Heart right ventricle (tissue), 16 donors: ENCODE measurements around the gene SENP2. TPM values are rescaled to one million over a fixed set of nuclear protein-coding genes. Genes with fewer than 3 reads are reported as not detected.

Experiments used
- ATAC-seq, 8 donors: fragments of 200-7000 bp; cut with Tn5 transposase; one replicate each; pipeline ENCODE4 v1.9.1; 2020; ENCODE audit warnings: mild to moderate bottlenecking in 8 of 8, moderate library complexity in 8 of 8, moderate number of reproducible peaks in 1 of 8
- DNase-seq, 2 donors: peaks; one replicate each; pipeline ENCODE4 v3.0.0-alpha.2; 2020
- H3K27ac ChIP-seq, 10 donors: fragments of 200-600 bp; sonication (generic) in 2 of 10; one replicate each; pipeline versions ENCODE4 v1.5.0 to v1.8.0; 2020 to 2022; ENCODE audit warnings: mild to moderate bottlenecking in 3 of 10
- H3K27me3 ChIP-seq, 7 donors: fragments of 200-600 bp; one replicate each; pipeline ENCODE4 v1.8.0; 2021 to 2022; ENCODE audit warnings: mild to moderate bottlenecking in 2 of 7
- H3K36me3 ChIP-seq, 9 donors: fragments of 200-600 bp; sonication (generic) in 1 of 9; one replicate each; pipeline versions ENCODE4 v1.5.0 to v1.8.0; 2020 to 2022; ENCODE audit warnings: mild to moderate bottlenecking in 2 of 9
- H3K4me1 ChIP-seq, 9 donors: fragments of 200-600 bp; sonication (generic) in 1 of 9; one replicate each; pipeline versions ENCODE4 v1.5.0 to v1.8.0; 2020 to 2022; ENCODE audit warnings: mild to moderate bottlenecking in 4 of 9
- H3K4me3 ChIP-seq, 10 donors: fragments of 200-600 bp; sonication (generic) in 2 of 10; one replicate each; pipeline versions ENCODE4 v1.5.0 to v1.8.0; 2020 to 2022; ENCODE audit warnings: mild to moderate bottlenecking in 7 of 10, moderate library complexity in 2 of 10
- H3K9me3 ChIP-seq, 11 donors: fragments of 200-600 bp in 10 of 11; sonication (generic) in 2 of 11; one replicate each; pipeline versions ENCODE4 v1.5.0 to v1.8.0; 2013 to 2022; ENCODE audit warnings: mild to moderate bottlenecking in 2 of 11, control low read depth in 1 of 11, moderate library complexity in 1 of 11
- CTCF ChIP-seq, 9 donors: fragments of 200-600 bp; sonication (generic) in 2 of 9; IDR thresholded peaks; one replicate each; pipeline versions ENCODE4 v1.5.0 to v1.8.0; 2021 to 2022; ENCODE audit warnings: antibody characterized with exemption in 9 of 9, mild to moderate bottlenecking in 5 of 9, moderate library complexity in 1 of 9
- WGBS, 2 donors: extraction: QIAGEN DNeasy Blood & Tissue Kit; methylation state at CpG; one replicate each; pipeline ENCODE4 v1.1.7; 2013; ENCODE audit warnings: inconsistent platforms in 1 of 2; 5-methylcytosine and 5-hydroxymethylcytosine counted together
- intact Hi-C, 10 donors: fragments of 100-400 bp; cut with DNase I; formaldehyde crosslinking; loops; one replicate each; pipeline versions ENCODE4 v1.11.1 to v1.14.2; 2022
- polyA plus RNA-seq, 2 donors: library from polyadenylated mRNA; stranded (reverse); fragments of 200-250 nt; gene quantifications; one replicate each; pipeline ENCODE4 v1.2.3, GENCODE V29; 2013
- total RNA-seq, 10 donors: library from RNA; stranded (reverse); fragmentation: NEBNext Ultra II Directional in 3 of 10; extraction: Animal tissue kit (Norgen Biotek cat#: 25700) in 3 of 10; gene quantifications; one replicate each; pipeline versions ENCODE4 v1.2.1 to v1.2.4, GENCODE V29; 2021 to 2023
- donor health status: Arrhythmogenic right ventricular cardiomyopathy.
- donor health status: ischemic (EF 13 %, LVEDD 7.1; RV severe dilation, severe dysfunction).
- donor health status: healthy with polysubstance abuse.
- donor health status: DM: no; HTN: yes; CAD: no.
- donor health status: DM: no; HTN: no; CAD: no.
- donor health status: ischemic (EF 25% LVEDD 6.9; RV normal size, moderate dysfunction).
- donor health status: ischemic (EF 25% LVEDD 5.7; RV mildly dilated, moderate dysfunction).
- donor health status: healthy.
- donor health status: DM: yes; HTN: yes; CAD: no.
- donor health status: Ischemic cardiomyopathy.
- donor health status: ischemic (EF 35%, LVEDD 5.7; RV mildly dilated, moderate dysfunction).
- donor health status: nonischemic (EF 11% LVEDD 7.7; RV severe dilation, severe dysfunction).
- donor health status: DM: yes; HTN: yes; CAD: no.
- donor health status: PGD.
- donor health status: ischemic (EF 29% LVEDD 5.4; RV normal size, mild dysfunction).
- donor health status: nonischemic (EF 23%, LVEDD 6.1; RV moderate dilation, normal function).

Gene SENP2
- total and polyA plus RNA-seq, 12 donors = 7.9 to 46.5 (median 34.9) TPM

GRCh38 chr3:185663929-185664328 lies 77.8 kb downstream of the SENP2 start:
- 95 to 99% methylated on average over 5 of the region's 5 CpGs for WGBS, 2 donors
- intact Hi-C loops = loop anchor here in 6 of 10 donors (5.0 to 10.0 kb wide), 4 partner anchors 98 to 271 kb away; partner anchors contain the start of gene TRA2B (in 1 of the 6)
- Histone ChIP-seq H3K4me3 (no peak overlapping the region), H3K4me1 (peaks cover 0 to 18% (median 6%) of the 10 kb centered on the region in 9 donors), H3K27me3 (no peaks in the 10 kb centered on the region), H3K9me3 (no peaks in the 10 kb centered on the region), H3K36me3 (no peaks in the 10 kb centered on the region), H3K27ac (no peak overlapping the region)
- ATAC-seq (no peak), DNase-seq (no peak)
- TF ChIP-seq CTCF (IDR thresholded peaks at IDR 0.05) = no peak

- no peaks in the 10 kb centered on the region for H3K4me1 ChIP-seq
- WGBS, 2 donors = 95 to 98% methylated on average over 4 of the region's 4 CpGs
- TF ChIP-seq CTCF (IDR thresholded peaks at IDR 0.05) = no peak
- H3K27me3 ChIP-seq = no peaks in the 10 kb centered on the region
- H3K27ac ChIP-seq = no peak overlapping the region
- ATAC-seq (no peak), DNase-seq (no peak)
- intact Hi-C loops = loop anchor here in 1 of 10 donors (10.0 kb wide), 2 partner anchors 97 to 267 kb away; partner anchors contain the start of gene TRA2B
- peaks cover 0 to 22% (median 0%) of the 10 kb centered on the region in 9 donors for H3K36me3 ChIP-seq
- no peak overlapping the region for H3K4me3 ChIP-seq
- no peaks in the 10 kb centered on the region for H3K9me3 ChIP-seq
These were observed 81.5 kb downstream of the SENP2 start for GRCh38 chr3:185667574-185667973.

GRCh38 chr3:185677146-185677829 lies 91.2 kb downstream of the SENP2 start:
- intact Hi-C loops = loop anchor here in 3 of 10 donors (5.0 to 10.0 kb wide), 3 partner anchors 88 to 95 kb away; no protein-coding TSS in a partner anchor
- ATAC-seq (peak in 1 of 8 donors; percentile 48), DNase-seq (no peak)
- no peaks in the 10 kb centered on the region for H3K27me3 ChIP-seq
- peak in 8 of 9 donors; percentile 12 to 67 (median 58) for TF ChIP-seq CTCF (IDR thresholded peaks at IDR 0.05)
- no peak overlapping the region for H3K27ac ChIP-seq
- no peaks in the 10 kb centered on the region for H3K4me1 ChIP-seq
- peaks cover 0 to 14% (median 2%) of the 10 kb centered on the region in 11 donors for H3K9me3 ChIP-seq
- WGBS, 2 donors = 98 to 100% methylated on average over 1 of the region's 1 CpG
- H3K4me3 ChIP-seq = no peak overlapping the region
- H3K36me3 ChIP-seq = peaks cover 0 to 19% (median 0%) of the 10 kb centered on the region in 9 donors

- Histone ChIP-seq H3K27ac (no peak overlapping the region), H3K36me3 (peaks cover 0 to 19% (median 0%) of the 10 kb centered on the region in 9 donors), H3K9me3 (peaks cover 0 to 14% (median 2%) of the 10 kb centered on the region in 11 donors), H3K4me3 (no peak overlapping the region), H3K27me3 (no peaks in the 10 kb centered on the region), H3K4me1 (no peaks in the 10 kb centered on the region)
- no peak for TF ChIP-seq CTCF (IDR thresholded peaks at IDR 0.05)
- intact Hi-C loops = loop anchor here in 3 of 10 donors (5.0 to 10.0 kb wide), 3 partner anchors 87 to 94 kb away; no protein-coding TSS in a partner anchor
- ATAC-seq (no peak), DNase-seq (no peak)
- 98 to 100% methylated on average over 1 of the region's 1 CpG for WGBS, 2 donors
These were observed 91.9 kb downstream of the SENP2 start for GRCh38 chr3:185678027-185678426.
